Measurements from ENCODE around the gene LDLRAP1.
A peak's percentile ranks its signal among the peaks of the same experiment; 100 is the strongest.

Gene LDLRAP1

DNA sequence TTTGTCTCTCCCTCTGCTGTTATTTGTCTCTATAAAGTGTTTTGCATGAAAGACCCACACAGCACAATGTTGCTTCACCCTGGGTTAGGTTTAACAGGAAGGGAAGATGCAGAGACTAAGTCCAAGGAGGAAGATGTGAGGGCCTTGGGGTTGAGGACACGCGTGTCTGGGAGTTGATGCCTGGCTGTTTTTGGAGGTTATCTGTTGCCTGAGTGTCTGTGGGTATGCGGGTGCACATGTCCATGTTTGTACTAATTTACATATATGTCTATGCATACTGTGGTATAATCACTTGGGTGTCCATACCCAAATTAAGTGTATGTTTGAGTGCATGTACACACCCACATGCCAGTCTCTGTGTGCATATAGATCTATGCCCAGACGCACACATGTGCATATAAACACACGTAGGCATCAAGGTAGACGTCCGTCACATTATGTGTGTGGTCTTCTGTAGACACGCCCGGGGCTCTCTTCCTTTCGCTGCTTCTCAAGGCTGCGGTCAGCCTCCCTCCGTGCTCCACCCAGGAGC is 72.2 kb downstream of the LDLRAP1 start:
- H3K79me2 ChIP-seq (ENCODE audit: insufficient read depth, low read length) = no peaks in the 10 kb centered on the region
- H3K9me2 ChIP-seq (ENCODE audit: low read depth, low read length) = no peaks in the 10 kb centered on the region
- TF ChIP-seq, protein P1, sequence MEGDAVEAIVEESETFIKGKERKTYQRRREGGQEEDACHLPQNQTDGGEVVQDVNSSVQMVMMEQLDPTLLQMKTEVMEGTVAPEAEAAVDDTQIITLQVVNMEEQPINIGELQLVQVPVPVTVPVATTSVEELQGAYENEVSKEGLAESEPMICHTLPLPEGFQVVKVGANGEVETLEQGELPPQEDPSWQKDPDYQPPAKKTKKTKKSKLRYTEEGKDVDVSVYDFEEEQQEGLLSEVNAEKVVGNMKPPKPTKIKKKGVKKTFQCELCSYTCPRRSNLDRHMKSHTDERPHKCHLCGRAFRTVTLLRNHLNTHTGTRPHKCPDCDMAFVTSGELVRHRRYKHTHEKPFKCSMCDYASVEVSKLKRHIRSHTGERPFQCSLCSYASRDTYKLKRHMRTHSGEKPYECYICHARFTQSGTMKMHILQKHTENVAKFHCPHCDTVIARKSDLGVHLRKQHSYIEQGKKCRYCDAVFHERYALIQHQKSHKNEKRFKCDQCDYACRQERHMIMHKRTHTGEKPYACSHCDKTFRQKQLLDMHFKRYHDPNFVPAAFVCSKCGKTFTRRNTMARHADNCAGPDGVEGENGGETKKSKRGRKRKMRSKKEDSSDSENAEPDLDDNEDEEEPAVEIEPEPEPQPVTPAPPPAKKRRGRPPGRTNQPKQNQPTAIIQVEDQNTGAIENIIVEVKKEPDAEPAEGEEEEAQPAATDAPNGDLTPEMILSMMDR (IDR thresholded peaks at IDR 0.05; ENCODE audit: low read length) = no peak
- TF ChIP-seq EZH2 (IDR thresholded peaks at IDR 0.05; ENCODE audit: borderline replicate concordance, low read length) = no peak
- no peak overlapping the region for H3K27ac ChIP-seq (ENCODE audit: low read depth, low read length, poor library complexity, severe bottlenecking)
- H3K27me3 ChIP-seq (ENCODE audit: insufficient read depth, low read length) = no peaks in the 10 kb centered on the region; the same call in 1 of the 2 replicates
- no peaks in the 10 kb centered on the region for H4K20me1 ChIP-seq (ENCODE audit: insufficient read depth, low read length)
- H3K4me2 ChIP-seq (ENCODE audit: low read length) = peak overlapping the region; percentile 99
- no peaks in the 10 kb centered on the region for H3K9me3 ChIP-seq (ENCODE audit: low read length)
- H3K4me3 ChIP-seq (ENCODE audit: low read depth, low read length, poor library complexity, severe bottlenecking) = peak overlapping the region; percentile 74
- 0 out of 2 replicates have a peak, but pooled peaks cover 2% of the 10 kb centered on the region for H3F3A ChIP-seq (ENCODE audit: insufficient read depth, low read length)
- H3K9ac ChIP-seq (ENCODE audit: low read length) = peak overlapping the region; percentile 70; the same call in 1 of the 2 replicates
- H3K4me1 ChIP-seq (ENCODE audit: insufficient read depth, low read length, severe bottlenecking) = peaks cover 11% of the 10 kb centered on the region
- no peaks in the 10 kb centered on the region for H3K36me3 ChIP-seq (ENCODE audit: insufficient read depth, low read length)
- H2AFZ ChIP-seq (ENCODE audit: low read length) = no peak overlapping the region

DNA sequence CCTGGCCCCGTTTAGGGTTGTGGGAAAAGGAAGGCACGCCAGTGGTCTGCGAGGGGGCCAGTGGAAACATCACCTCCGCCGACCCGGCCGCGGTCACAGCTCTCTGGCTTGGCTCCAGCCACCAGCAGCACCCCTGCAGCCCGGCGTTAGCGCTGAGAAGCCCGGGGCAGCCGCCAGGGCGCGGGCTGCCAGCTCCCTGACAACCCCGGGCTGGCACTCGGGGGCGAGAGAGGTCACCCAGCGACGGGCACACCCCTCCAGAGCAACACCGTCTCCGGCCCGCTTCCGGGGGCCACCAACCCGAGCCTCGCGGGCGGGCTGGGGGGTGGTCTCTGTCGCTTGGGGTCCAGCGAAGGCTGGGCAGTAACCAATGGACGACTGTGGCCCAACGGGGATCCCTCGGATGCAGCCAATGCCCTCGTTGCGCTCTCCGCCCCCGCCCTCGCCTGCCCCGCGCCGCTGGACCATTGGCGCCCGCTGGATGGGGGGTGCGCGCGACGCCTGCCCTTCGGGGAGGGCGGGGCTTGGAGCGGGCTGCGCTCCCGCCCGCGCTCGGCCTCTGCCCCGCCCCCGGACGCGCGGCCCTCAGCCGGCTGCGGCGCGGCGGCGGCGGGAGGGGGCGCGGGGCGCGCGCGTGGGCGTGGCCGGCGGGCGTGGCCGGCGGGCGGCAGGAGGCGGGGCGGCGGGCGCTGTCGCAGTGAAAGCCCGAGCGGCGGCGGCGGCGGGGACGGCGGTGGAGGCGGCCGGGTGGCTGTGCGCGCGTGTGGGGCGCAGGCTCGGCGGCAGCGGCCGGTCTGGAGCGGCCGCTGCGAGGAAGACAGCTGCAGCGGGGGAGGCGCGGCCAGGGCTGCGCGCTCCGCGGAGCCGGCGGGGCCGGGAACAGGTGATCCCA is 72.9 kb downstream of the LDLRAP1 start, which contains the start of gene MAN1C1:
Gene MAN1C1 (plus strand): TSS at position 697 of the 892 bp plus-strand sequence. CDS start 1,007 bp downstream, outside the sequence.
- no peaks in the 10 kb centered on the region; the same call in 1 of the 2 replicates for H3K27me3 ChIP-seq (ENCODE audit: insufficient read depth, low read length)
- no peaks in the 10 kb centered on the region for H3K36me3 ChIP-seq (ENCODE audit: insufficient read depth, low read length)
- peak within 1 kb of the TSS; percentile 99 for H3K4me2 ChIP-seq (ENCODE audit: low read length)
- H4K20me1 ChIP-seq (ENCODE audit: insufficient read depth, low read length) = no peaks in the 10 kb centered on the region
- H3K9ac ChIP-seq (ENCODE audit: low read length) = peak within 1 kb of the TSS; percentile 70
- H3K9me2 ChIP-seq (ENCODE audit: low read depth, low read length) = no peaks in the 10 kb centered on the region
- H3F3A ChIP-seq (ENCODE audit: insufficient read depth, low read length) = 0 out of 2 replicates have a peak, but pooled peaks cover 2% of the 10 kb centered on the region
- peaks cover 11% of the 10 kb centered on the region for H3K4me1 ChIP-seq (ENCODE audit: insufficient read depth, low read length, severe bottlenecking)
- H3K9me3 ChIP-seq (ENCODE audit: low read length) = no peaks in the 10 kb centered on the region
- H3K79me2 ChIP-seq (ENCODE audit: insufficient read depth, low read length) = no peaks in the 10 kb centered on the region
- H2AFZ ChIP-seq (ENCODE audit: low read length) = no peak within 1 kb of the TSS; the same call in 1 of the 2 replicates
- H3K4me3 ChIP-seq (ENCODE audit: low read depth, low read length, poor library complexity, severe bottlenecking) = peak within 1 kb of the TSS; percentile 74
- no peak for TF ChIP-seq EZH2 (IDR thresholded peaks at IDR 0.05; ENCODE audit: borderline replicate concordance, low read length)
- TF ChIP-seq, protein P1 (IDR thresholded peaks at IDR 0.05; ENCODE audit: low read length) = peak; percentile 39
- H3K27ac ChIP-seq (ENCODE audit: low read depth, low read length, poor library complexity, severe bottlenecking) = no peak within 1 kb of the TSS

DNA sequence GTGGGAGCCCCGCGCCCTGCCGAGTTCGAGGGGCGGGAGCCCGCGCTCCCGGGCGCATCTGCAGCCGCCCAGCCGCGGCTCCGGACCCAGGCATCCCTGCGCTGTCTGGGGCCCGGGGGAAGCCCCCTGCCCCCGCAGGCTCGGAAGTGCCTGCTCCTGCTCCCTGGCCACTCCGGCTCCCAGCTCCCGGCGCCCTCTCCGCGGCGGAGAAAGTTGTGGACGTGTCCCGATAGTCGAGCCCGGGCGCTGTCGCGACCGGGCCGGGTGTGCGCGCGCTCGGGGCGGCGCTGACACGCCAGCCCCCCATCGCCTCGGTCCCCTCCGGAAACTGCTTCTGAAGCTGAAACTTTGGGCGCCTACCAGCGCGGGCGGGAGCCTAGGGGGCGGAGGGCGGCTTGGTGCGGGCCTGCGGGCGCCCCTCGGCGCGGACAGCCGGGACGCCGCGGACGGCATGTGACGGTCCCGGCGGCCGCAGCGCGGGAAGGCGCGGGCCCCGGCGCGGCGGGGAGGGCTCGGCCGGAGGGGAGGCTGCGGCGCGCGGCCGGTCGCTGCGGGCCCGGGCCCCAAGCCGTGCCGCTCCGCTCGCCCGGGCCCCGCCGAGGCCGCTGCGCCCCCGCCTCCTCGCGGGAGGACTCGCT is 73.7 kb downstream of the LDLRAP1 start:
- H3K27ac ChIP-seq (ENCODE audit: low read depth, low read length, poor library complexity, severe bottlenecking) = no peak overlapping the region
- H3K27me3 ChIP-seq (ENCODE audit: insufficient read depth, low read length) = no peaks in the 10 kb centered on the region; the same call in 1 of the 2 replicates
- H3K9me2 ChIP-seq (ENCODE audit: low read depth, low read length) = no peaks in the 10 kb centered on the region
- H3K9me3 ChIP-seq (ENCODE audit: low read length) = no peaks in the 10 kb centered on the region
- H3K4me2 ChIP-seq (ENCODE audit: low read length) = peak overlapping the region; percentile 86
- H3F3A ChIP-seq (ENCODE audit: insufficient read depth, low read length) = 0 out of 2 replicates have a peak, but pooled peaks cover 2% of the 10 kb centered on the region
- no peaks in the 10 kb centered on the region for H3K36me3 ChIP-seq (ENCODE audit: insufficient read depth, low read length)
- TF ChIP-seq, protein P1 (IDR thresholded peaks at IDR 0.05; ENCODE audit: low read length) = no peak
- no peak for TF ChIP-seq EZH2 (IDR thresholded peaks at IDR 0.05; ENCODE audit: borderline replicate concordance, low read length)
- no peaks in the 10 kb centered on the region for H4K20me1 ChIP-seq (ENCODE audit: insufficient read depth, low read length)
- H3K9ac ChIP-seq (ENCODE audit: low read length) = peak overlapping the region; percentile 57
- H2AFZ ChIP-seq (ENCODE audit: low read length) = no peak overlapping the region
- H3K4me1 ChIP-seq (ENCODE audit: insufficient read depth, low read length, severe bottlenecking) = peaks cover 11% of the 10 kb centered on the region
- H3K79me2 ChIP-seq (ENCODE audit: insufficient read depth, low read length) = no peaks in the 10 kb centered on the region
- peak overlapping the region; percentile 67 for H3K4me3 ChIP-seq (ENCODE audit: low read depth, low read length, poor library complexity, severe bottlenecking)
